Measurements from ENCODE around the gene GFOD1.

Gene GFOD1

GRCh38 chr6:13372076-13372475 is 115.3 kb downstream of the GFOD1 start:
- no peak for FAIRE-seq

- FAIRE-seq = no peak
These were observed 115.9 kb downstream of the GFOD1 start for GRCh38 chr6:13371421-13372072.

- FAIRE-seq = no peak
These were observed 116.8 kb downstream of the GFOD1 start for GRCh38 chr6:13370623-13371022.

DNA sequence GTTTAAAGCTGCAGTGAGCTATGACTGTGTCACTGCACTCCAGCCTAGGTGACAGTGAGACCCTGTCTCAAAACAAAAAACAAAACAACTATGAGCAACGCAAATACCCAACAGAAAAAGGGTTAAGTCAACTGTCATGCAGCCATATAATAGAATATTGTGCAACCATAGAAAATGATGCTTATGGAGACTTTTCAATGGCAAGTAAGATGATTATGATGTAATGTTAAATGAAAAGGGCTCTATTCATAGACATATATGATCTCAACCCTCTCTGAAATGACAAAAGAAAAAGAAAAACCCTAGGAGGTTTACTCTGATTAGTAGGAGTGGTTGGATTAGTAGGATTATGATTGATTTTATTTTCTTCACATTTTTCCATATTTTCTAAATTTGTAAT is 117.8 kb downstream of the GFOD1 start:
- FAIRE-seq = no peak

- FAIRE-seq = no peak
These were observed 118.7 kb downstream of the GFOD1 start for GRCh38 chr6:13368731-13369115.

GRCh38 chr6:13368079-13368730 is 119.2 kb downstream of the GFOD1 start:
- FAIRE-seq = no peak

DNA sequence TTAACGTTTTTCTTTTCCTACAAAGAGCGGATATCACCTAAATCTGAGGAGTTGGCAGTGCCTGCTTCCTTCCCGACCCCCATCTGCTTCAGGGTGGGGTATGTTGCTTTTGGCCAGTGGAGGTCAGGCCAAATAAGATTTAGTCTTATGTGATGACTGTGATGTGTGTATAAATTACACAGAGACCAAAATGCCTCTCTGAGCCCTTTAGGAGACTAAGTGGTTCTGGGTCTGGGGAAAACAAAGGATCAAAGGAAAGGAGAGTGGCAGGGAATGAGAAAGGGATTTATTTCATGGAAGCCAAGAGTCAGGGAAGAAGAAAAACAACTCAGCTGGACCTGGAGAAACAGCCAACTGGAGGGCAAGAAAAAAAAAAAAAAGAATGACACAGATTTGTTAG is 120.0 kb downstream of the GFOD1 start:
- FAIRE-seq = no peak

DNA sequence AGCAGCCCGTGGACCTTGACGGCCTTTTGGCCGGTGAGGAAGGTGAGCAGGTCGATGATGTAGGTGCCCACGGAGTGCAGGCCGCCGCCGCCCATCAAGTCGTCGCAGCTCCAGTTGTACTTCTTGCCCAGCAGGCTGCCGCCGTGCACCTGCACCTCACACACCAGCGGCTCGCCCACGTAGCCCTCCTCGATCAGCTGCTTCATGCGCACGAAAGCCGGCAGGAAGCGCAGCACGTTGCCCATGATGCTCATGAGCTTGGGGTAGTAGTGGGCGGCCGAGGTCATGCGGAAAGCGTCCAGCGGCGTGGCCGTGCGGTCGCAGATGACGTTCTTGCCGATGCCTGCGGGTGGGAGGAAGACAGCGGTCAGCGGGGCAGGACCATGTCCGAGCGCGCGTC is 122.1 kb downstream of the GFOD1 start:
- FAIRE-seq = no peak

DNA sequence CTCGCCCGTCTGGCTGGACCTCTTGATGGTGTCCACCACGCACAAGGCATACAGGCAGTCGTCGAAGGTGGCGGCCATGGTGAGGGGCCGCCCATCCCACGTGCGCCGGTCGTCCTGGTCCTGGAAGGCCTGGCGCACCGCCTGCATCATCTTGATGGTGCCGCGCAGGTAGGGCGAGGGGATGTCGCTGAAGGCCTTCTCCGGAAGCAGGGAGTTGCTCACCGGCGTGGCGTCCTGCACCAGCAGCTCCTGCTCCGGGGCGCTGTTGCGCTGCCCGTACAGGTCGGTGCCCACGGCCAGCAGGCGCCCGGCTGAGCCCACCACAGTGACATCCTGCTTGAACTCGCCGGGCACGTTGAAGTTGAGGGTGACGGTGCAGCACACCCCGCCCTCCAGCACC is 122.6 kb downstream of the GFOD1 start:
- no peak for FAIRE-seq

DNA sequence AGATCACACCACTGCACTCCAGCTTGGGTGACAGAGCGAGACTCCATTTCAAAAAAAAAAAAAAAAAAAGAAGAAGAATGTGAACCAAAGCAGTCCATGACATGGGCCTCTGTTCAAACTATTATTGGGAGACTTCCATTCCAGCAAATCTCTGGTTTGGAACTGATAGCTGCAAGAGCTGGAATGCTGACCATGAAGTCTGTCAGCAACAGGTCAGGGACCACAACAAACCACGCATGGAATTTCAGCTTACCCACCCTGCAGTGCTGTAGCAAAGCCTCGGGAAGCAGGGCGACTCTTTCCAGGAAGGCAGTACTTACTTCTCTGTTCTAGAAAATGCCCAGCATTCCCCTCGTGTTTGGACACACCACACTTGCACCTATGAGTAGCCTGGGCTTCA is 125.0 kb downstream of the GFOD1 start:
- no peak for FAIRE-seq

GRCh38 chr6:13360671-13361540 is 126.5 kb downstream of the GFOD1 start:
- FAIRE-seq = no peak

DNA sequence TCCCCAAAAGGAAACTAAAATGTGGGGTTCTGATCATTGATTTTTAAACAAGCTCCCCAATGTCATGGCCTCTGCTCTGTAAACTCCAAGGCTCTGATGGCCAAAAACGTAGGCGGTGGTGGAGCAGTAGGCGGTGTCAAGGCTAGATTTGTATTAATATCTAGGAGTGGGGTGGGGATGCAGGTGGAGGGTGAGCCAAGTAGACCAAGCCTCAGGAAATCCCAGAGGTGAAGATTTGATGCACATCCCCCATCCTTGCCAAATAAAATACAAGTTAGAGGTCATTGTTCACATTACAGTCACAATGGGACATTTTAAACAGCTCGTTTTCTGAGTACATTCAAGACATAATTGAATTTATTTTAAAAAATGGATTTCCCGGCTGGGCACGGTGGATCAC is 128.1 kb downstream of the GFOD1 start:
- no peak for FAIRE-seq

GRCh38 chr6:13358511-13358910 is 128.9 kb downstream of the GFOD1 start:
- FAIRE-seq = no peak

DNA sequence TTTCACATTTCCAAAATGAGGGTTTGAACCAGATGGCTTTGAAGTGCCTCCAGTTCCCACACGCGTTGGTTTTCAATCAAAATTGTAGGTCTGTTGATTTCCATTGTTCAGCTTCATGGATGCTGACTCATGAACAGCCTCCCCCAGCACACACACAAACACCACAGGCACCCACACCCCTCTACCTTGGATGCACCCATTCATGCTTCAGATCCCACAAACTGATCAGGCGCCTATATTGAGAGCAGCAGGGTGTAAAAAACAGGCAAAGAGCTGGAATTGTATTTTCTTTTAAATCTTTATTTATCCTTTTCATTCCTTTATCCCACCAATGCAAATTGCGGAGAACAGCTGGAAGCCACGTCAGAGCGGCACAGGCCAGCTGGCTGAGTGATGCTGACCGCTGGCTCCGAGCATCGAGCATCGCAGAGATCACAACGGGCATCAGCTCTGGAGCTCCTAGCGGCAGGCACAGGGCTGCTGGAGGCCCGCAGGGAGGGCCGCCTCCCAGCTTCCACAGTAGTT is 129.8 kb downstream of the GFOD1 start:
- no peak for FAIRE-seq

GRCh38 chr6:13355999-13356785 is 131.2 kb downstream of the GFOD1 start:
- FAIRE-seq = no peak

- no peak for FAIRE-seq
These were observed 132.1 kb downstream of the GFOD1 start for GRCh38 chr6:13355043-13355945.

DNA sequence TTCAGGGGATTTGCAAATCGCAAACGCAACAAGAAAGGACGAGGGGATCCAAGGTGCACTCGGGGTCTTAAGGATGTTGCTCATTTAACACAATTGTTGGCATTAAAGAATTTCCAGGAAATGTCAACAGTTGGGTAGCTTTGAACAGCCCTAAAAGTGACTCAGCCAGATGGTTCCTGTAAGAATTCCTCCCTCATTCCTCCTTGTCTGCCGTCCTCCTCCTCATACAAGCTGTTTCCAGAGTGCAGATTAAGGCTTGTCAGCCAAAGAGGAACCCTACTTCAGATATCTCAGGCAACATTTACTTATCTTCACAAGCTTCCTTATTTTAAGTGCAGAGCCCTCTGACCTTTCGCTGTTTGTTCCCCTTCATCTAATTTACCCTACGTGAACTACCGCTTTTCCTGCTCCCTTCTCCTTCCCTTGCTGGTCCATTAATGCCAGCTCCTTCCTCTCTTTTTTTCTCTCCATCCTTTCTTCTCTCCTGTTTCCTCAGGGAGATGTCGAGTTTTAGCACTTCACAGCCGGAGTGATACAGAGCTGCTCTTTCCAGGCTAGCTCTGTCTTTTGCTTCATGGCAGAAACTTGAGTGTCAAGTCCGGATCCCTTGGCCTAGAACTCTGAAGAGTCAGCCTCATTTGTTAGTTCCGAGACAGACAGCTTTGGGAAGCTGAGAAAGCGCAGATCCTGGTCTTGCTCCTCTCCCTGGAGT is 132.9 kb downstream of the GFOD1 start:
- FAIRE-seq = no peak

DNA sequence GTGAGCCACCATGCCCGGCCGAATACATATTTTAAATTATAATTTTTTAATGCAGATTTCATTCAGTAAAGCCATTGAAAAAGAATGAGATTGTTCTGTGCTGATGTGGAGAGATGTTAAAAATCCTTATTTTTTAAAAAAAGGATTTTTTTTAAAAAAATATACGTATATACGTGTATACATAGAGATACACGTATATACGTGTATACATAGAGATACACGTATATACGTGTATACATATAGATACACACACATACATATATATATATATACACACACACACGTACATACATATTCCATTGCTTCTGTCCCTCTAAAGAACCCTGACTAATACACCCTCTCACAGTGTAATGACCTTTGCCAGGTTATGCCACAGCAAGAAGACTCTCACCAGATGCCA is 135.2 kb downstream of the GFOD1 start:
- no peak for FAIRE-seq

DNA sequence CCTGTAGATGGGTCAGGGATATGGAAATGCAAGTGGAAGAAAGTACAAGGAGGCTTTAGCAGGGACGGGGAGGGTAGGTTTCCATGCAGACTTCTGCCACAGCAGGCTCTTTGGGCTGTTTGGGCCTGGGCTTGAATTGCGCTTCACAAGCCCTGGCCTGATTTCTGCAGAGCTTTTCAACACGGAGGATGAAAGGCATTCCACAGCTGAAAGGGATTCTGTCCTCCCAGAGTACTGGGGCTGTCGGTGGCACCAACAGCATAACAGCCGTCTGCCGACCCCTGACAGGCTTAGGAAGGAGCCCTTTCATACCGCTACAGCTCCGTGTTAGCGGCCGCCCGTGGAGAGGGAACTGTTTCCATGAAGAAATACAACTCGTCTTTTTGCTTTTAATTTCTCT is 136.1 kb downstream of the GFOD1 start:
- no peak for FAIRE-seq

GRCh38 chr6:13349811-13350506 is 137.4 kb downstream of the GFOD1 start:
- no peak for FAIRE-seq

Data from TTC549 (cell line).